ENCODE data around the gene TRAF2. TPM values are rescaled to one million over a fixed set of nuclear protein-coding genes. Genes with fewer than 3 reads are reported as not detected.

TRAF2 gene
- total and polyA plus RNA-seq, 9 of the 15 experiments (the other 6 are each of a cell fraction or from before 2014, with no cell fraction given) = 0.24 to 45.2 (median 18.0) TPM

DNA sequence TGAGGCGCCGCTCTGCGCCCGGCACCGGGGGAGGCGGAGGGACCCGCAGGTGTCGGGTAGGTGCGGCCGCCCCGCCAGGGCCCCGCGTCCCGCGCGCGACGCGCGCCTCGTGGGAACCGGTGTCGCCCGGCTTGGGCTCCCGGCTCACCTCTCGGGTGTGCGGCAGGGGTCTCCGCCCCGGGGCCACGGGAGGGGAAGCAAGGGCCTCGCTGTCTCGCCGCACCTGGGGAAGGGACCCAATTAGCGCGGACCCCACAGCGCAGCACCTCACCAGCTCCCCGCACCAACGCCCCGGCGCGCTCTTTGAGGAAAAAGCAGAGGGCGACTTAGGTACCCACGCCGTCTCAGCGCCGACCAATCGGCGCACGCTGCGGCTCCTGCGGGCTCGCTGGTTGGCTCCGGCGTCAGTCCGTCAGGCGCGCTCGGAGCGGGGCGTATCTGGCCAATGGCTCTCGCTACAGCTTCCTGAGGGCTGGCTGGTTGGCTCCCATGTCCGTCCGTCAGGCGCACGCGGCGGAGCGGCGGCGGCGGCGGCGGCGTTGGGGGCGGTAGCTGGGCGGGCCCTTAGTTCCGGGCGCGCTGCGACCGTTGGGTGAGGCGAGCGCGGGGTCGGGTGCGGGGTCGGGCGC, at the start of gene TRAF2 (continued):
- TF ChIP-seq, protein P1, sequence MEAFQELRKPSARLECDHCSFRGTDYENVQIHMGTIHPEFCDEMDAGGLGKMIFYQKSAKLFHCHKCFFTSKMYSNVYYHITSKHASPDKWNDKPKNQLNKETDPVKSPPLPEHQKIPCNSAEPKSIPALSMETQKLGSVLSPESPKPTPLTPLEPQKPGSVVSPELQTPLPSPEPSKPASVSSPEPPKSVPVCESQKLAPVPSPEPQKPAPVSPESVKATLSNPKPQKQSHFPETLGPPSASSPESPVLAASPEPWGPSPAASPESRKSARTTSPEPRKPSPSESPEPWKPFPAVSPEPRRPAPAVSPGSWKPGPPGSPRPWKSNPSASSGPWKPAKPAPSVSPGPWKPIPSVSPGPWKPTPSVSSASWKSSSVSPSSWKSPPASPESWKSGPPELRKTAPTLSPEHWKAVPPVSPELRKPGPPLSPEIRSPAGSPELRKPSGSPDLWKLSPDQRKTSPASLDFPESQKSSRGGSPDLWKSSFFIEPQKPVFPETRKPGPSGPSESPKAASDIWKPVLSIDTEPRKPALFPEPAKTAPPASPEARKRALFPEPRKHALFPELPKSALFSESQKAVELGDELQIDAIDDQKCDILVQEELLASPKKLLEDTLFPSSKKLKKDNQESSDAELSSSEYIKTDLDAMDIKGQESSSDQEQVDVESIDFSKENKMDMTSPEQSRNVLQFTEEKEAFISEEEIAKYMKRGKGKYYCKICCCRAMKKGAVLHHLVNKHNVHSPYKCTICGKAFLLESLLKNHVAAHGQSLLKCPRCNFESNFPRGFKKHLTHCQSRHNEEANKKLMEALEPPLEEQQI (IDR thresholded peaks at IDR 0.05) = no peak
- TF ChIP-seq ASH1L (IDR thresholded peaks at IDR 0.05; ENCODE audit: borderline replicate concordance, low read depth, partially characterized antibody) (peak; percentile 99), ZNF133 (CRISPR knock-in tag; IDR thresholded peaks at IDR 0.05) (no peak), ZNF347 (CRISPR knock-in tag; IDR thresholded peaks at IDR 0.05; ENCODE audit: low read depth) (no peak), SP1 (CRISPR knock-in tag; IDR thresholded peaks at IDR 0.05) (peak; percentile 78), ZNF140 (CRISPR knock-in tag; IDR thresholded peaks at IDR 0.05) (no peak), ETS2 (tag; IDR thresholded peaks at IDR 0.05; ENCODE audit: borderline replicate concordance, poor library complexity, severe bottlenecking) (no peak), E2F3 (CRISPR knock-in tag; IDR thresholded peaks at IDR 0.05) (peak; percentile 57; the same call in 1 of the 2 replicates), ZBTB12 (CRISPR knock-in tag; IDR thresholded peaks at IDR 0.05) (peak; percentile 65), ZZZ3 (IDR thresholded peaks at IDR 0.05) (no peak), SMAD4 (CRISPR knock-in tag; conservative IDR thresholded peaks at IDR 0.05) (peak; percentile 49; the same call in 1 of the 2 replicates), ZBTB5 (IDR thresholded peaks at IDR 0.05) (no peak), SMAD1 (IDR thresholded peaks at IDR 0.05; ENCODE audit: low read depth, low read length, partially characterized antibody) (peak; percentile 44), KLF16 (IDR thresholded peaks at IDR 0.05) (no peak), RBM14 (IDR thresholded peaks at IDR 0.05; ENCODE audit: borderline replicate concordance, insufficient read depth, low read depth, low read length) (0 out of 2 replicates have a peak, but pooled peaks have one; percentile 65), ZNF511 (CRISPR knock-in tag; IDR thresholded peaks at IDR 0.05) (no peak), ZNF76 (CRISPR knock-in tag; IDR thresholded peaks at IDR 0.05; ENCODE audit: borderline replicate concordance) (0 out of 2 replicates have a peak, but pooled peaks have one; percentile 60), ZNF717 (CRISPR knock-in tag; IDR thresholded peaks at IDR 0.05) (no peak), ETV5 (CRISPR knock-in tag; IDR thresholded peaks at IDR 0.05; ENCODE audit: low read depth) (no peak)
- TF ChIP-seq, protein P2, sequence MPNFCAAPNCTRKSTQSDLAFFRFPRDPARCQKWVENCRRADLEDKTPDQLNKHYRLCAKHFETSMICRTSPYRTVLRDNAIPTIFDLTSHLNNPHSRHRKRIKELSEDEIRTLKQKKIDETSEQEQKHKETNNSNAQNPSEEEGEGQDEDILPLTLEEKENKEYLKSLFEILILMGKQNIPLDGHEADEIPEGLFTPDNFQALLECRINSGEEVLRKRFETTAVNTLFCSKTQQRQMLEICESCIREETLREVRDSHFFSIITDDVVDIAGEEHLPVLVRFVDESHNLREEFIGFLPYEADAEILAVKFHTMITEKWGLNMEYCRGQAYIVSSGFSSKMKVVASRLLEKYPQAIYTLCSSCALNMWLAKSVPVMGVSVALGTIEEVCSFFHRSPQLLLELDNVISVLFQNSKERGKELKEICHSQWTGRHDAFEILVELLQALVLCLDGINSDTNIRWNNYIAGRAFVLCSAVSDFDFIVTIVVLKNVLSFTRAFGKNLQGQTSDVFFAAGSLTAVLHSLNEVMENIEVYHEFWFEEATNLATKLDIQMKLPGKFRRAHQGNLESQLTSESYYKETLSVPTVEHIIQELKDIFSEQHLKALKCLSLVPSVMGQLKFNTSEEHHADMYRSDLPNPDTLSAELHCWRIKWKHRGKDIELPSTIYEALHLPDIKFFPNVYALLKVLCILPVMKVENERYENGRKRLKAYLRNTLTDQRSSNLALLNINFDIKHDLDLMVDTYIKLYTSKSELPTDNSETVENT (CRISPR knock-in tag; IDR thresholded peaks at IDR 0.05) = peak; percentile 71; the same call in 1 of the 2 replicates
